Progenitor cell of endocrine pancreas (in vitro differentiated cells): Measurements from ENCODE around the gene ZNRD2. TPM values are rescaled to one million over a fixed set of nuclear protein-coding genes. Genes with fewer than 3 reads are reported as not detected.
A peak's percentile ranks its signal among the peaks of the same experiment; 100 is the strongest.

Source experiments
- DNase-seq: peaks from one replicate; pipeline ENCODE4 v3.0.0; 2021; ENCODE audit warnings: low spot score; ENCODE audit not compliant: unreplicated experiment
- H3K27ac Mint-ChIP-seq: 2 replicates; pipeline ENCODE4 v1.8.0; 2021; ENCODE audit warnings: mild to moderate bottlenecking, moderate library complexity, mixed read lengths
- H3K27me3 Mint-ChIP-seq: 2 replicates; pipeline ENCODE4 v1.8.0; 2021; ENCODE audit warnings: mixed read lengths
- H3K36me3 Mint-ChIP-seq: 2 replicates; pipeline ENCODE4 v1.8.0; 2022; ENCODE audit warnings: mixed read lengths; ENCODE audit not compliant: insufficient read depth
- H3K4me1 Mint-ChIP-seq: 2 replicates; pipeline ENCODE4 v1.8.0; 2021; ENCODE audit warnings: low read depth, mixed read lengths
- H3K4me3 Mint-ChIP-seq: 2 replicates; pipeline ENCODE4 v1.8.0; 2021; ENCODE audit warnings: low read depth, mild to moderate bottlenecking, moderate library complexity, mixed read lengths
- H3K9me3 Mint-ChIP-seq: 2 replicates; pipeline ENCODE4 v1.8.0; 2021; ENCODE audit warnings: low read depth, mixed read lengths
- CTCF ChIP-seq: fragments of 200-600 bp; sonication (generic); IDR thresholded peaks from one replicate; pipeline ENCODE4 v1.5.0; 2021; ENCODE audit warnings: antibody characterized with exemption, mild to moderate bottlenecking; ENCODE audit not compliant: unreplicated experiment
- total RNA-seq: library from RNA; stranded (reverse); gene quantifications from 2 replicates; pipeline ENCODE4 v1.2.1, GENCODE V29; 2021

ZNRD2 gene
- total RNA-seq, 1 donor from 2014 or later, result 25.9 TPM

- H3K36me3 Mint-ChIP-seq, result peaks cover 5% of the 10 kb centered on the region
- H3K27ac Mint-ChIP-seq, result peak overlapping the region; percentile 79
- no peak for TF ChIP-seq CTCF
- H3K27me3 Mint-ChIP-seq, result no peaks in the 10 kb centered on the region
- peaks cover 13% of the 10 kb centered on the region for H3K4me1 Mint-ChIP-seq
- DNase-seq, result no peak
- H3K4me3 Mint-ChIP-seq, result peak overlapping the region; percentile 96
- no peaks in the 10 kb centered on the region for H3K9me3 Mint-ChIP-seq
Measured at GRCh38 chr11:65617136-65617850, 47.0 kb downstream of the ZNRD2 start.

- H3K27me3 Mint-ChIP-seq, result no peaks in the 10 kb centered on the region
- H3K9me3 Mint-ChIP-seq, result no peaks in the 10 kb centered on the region
- no peak for TF ChIP-seq CTCF
- no peak for DNase-seq
- H3K27ac Mint-ChIP-seq, result no peak overlapping the region
- H3K36me3 Mint-ChIP-seq, result peaks cover 6% of the 10 kb centered on the region
- peaks cover 10% of the 10 kb centered on the region for H3K4me1 Mint-ChIP-seq
- H3K4me3 Mint-ChIP-seq, result no peak overlapping the region
Measured at GRCh38 chr11:65617990-65618751, 47.9 kb downstream of the ZNRD2 start.

- peaks cover 6% of the 10 kb centered on the region for H3K36me3 Mint-ChIP-seq
- H3K4me1 Mint-ChIP-seq, result peaks cover 8% of the 10 kb centered on the region
- no peak for DNase-seq
- H3K27me3 Mint-ChIP-seq, result no peaks in the 10 kb centered on the region
- H3K9me3 Mint-ChIP-seq, result no peaks in the 10 kb centered on the region
- no peak overlapping the region for H3K4me3 Mint-ChIP-seq
- no peak overlapping the region for H3K27ac Mint-ChIP-seq
- no peak for TF ChIP-seq CTCF
Measured at GRCh38 chr11:65618763-65619162, 48.5 kb downstream of the ZNRD2 start.

- Mint-ChIP-seq H3K9me3 (no peaks in the 10 kb centered on the region), H3K27me3 (no peaks in the 10 kb centered on the region), H3K27ac (no peak overlapping the region), H3K36me3 (peaks cover 6% of the 10 kb centered on the region), H3K4me3 (no peak overlapping the region), H3K4me1 (peaks cover 8% of the 10 kb centered on the region)
- TF ChIP-seq CTCF, result no peak
- DNase-seq, result no peak
Measured at GRCh38 chr11:65619281-65619928, 49.1 kb downstream of the ZNRD2 start.

- Mint-ChIP-seq H3K36me3 (peaks cover 6% of the 10 kb centered on the region), H3K9me3 (no peaks in the 10 kb centered on the region)
- no peak for TF ChIP-seq CTCF
Measured at GRCh38 chr11:65620666-65621065, 50.4 kb downstream of the ZNRD2 start.

More at GRCh38 chr11:65620666-65621065, 50.4 kb downstream of the ZNRD2 start:
- Mint-ChIP-seq H3K27ac (no peak overlapping the region), H3K4me1 (peaks cover 8% of the 10 kb centered on the region), H3K4me3 (no peak overlapping the region), H3K27me3 (no peaks in the 10 kb centered on the region)
- no peak for DNase-seq
